HG03095 (cell line): ENCODE data around the gene TRIO.

Source experiments
- ATAC-seq: cut with Tn5 transposase; IDR thresholded peaks from one replicate; pipeline ENCODE4 v1.9.1; 2021; ENCODE audit warnings: moderate library complexity; ENCODE audit not compliant: unreplicated experiment

The TRIO gene

DNA sequence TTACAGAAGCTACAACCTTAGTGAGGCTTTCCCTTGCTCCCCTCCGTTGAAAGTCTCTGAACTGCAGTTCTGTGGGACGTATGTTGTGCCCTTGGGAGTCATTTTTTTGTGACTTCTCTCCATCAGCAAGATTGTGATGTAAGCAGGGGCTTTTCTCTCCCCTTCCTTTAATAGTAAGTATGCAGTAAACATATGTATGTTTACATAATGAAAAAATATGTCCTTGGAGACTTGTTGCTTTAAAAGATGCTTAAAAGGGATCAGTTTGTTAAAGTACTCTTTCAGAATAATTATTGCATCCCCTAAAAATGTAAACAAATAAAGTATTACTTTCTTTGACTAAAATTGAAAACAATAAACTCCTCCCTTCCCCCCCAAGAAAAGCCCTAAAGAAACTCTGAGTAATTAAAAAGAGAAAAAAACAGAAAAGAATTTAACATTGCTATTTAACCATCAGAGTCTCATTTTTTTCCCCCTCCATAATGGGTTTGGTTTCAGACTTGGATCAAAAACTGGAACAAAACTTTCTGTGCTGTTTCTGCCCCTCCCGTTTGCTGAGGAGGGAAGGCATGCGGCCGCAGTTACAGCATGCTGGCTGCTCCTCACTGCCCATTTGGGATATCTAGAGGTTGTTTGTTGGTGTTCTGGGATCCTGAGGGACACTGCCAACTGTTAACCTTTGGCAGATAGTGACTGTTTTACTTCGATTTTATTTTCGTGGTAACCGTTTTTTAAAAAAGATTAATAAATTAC lies 40.2 kb downstream of the TRIO start:
- no peak for ATAC-seq

DNA sequence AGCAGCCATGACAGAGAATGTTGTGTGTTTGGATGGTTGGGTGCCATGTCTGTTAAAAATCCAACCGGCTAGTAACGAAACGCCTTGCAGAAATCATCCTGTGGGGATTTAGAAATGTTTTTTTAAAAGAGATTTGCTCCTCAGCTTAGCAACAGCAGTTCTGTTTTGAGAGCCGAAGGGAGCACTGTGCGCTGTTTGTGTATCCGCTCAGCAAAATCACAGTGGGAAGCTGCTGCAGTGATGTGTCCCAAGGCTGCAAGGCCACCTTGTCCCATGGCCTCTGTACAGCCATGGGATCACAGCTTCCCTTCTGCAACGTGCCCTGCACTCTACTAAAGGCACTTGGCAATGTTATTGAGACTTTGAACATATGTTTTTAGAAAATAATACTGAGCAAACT lies 40.9 kb downstream of the TRIO start:
- ATAC-seq = no peak

DNA sequence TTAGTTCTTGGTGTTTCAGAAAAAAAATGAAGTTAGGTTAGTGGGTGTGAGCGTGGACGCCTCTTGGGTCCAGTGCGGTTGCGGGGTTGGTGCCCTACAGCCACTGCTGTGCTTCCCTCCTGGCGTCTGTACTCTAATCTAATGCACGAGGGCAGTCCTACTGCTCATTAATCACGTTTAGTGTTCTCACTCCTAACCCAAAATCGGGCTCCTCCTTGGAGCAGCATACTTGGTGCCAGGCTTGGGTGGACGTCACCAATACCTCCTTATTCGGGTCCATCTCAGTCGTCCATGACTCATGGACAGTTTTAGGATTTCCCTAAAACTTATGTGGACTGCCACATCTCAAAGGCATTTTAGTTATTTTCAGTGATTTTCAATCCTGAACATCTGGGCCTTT lies 41.6 kb downstream of the TRIO start:
- no peak for ATAC-seq

DNA sequence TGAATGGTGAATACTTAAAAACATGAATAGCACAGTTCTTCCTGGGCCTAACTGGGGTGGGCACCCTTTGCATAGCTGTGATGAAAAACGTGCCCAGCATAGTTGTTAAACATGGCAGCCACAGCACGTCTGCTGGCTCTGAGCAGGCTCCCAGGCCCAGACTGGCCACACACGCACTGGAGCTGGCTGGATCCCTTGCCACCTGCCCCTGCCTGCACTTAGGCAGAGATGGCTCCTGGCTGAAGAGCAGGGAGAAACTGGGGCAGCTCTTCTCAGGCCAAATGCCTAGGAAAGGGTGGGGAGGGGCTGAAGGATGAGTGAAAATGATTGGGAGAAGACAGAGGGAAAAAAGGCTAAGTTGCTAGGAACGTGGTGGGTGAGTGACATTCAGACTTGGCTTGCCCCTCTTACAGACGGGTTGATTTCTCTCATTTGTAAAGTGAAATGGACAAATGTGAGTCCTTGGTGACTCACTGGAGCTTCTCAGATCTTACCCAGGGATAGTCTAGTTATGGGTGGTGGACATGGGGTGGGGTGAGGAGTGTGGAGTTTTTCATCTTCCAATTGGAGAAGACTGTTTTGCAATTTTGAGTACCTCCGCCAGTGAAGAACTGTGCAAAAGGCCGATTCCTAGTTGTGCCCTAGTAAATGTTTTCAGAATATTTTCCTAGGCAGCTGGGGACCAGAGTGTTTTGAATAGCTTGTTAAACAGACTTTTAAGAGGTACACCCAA lies 42.4 kb downstream of the TRIO start:
- no peak for ATAC-seq

DNA sequence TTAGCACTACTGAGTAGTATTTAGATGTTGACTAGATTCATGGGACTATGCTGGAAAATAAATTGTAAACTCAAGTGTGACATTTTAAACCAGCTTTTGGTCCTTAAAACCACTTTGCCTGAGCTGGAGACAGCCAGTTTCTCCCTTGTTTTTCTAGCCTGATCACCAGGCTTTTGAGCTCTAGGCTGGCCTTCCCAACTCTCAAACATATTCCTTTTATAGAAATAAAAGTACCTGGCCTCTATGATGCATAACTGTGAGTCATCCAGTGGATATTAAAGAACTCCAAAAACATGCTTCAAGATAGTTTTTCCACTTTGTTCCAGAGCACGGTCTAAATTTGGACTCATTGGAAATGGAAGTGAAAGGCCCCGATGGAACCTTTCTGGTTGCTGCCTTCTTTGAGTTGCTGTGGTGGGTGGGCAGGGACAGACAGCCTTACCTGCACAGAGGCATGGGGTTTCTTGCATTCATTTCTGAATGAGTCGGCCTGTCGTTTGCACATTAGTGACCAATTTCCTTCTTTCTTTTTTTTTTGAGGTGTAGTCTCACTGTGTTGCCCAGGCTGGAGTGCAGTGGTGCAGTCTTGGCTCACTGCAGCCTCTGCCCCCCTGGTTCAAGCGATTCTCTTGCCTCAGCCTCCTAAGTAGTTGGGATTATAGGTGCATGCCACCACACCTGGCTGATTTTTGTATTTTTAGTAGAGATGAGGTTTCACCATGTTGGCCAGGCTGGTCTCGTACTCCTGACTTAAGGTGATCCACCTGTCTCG lies 43.1 kb downstream of the TRIO start:
- no peak for ATAC-seq

DNA sequence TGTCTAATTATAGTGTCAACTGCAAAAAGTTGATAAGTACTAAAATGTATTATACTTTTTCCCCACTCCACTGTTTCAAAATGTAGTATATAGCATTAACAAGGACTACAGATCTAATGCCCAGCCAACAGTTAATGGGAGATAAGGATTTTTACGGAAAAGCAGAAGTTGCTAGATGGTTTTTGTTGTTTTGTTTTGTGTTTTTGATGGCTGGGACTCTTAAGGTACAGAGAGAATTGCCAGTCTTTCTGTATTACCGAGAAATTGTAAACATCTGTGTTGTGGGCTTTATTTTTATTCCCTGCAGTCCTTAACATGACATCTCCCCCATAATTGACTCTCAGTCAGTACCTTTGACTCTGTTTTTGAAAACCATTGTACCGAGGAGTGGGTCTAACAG lies 44.0 kb downstream of the TRIO start:
- ATAC-seq = no peak

DNA sequence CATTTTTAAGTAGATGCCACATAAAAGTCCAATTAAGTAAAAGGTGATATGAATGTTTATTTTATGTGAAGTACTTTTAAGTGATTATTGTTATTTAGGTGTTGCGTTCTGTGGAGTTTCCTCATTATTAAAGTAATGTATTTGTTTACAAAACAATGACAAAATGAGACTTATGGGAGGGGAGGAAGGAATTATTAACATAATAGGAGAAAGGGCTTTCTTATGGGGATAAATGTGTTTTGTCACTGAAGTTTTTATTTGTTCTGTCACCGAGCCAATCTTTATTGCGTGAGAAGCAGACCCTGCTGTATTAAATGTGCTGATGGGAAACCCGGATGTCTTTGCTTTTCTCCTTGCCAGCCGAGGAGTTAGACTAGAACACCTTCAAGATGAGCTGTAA lies 44.5 kb downstream of the TRIO start:
- ATAC-seq = no peak

DNA sequence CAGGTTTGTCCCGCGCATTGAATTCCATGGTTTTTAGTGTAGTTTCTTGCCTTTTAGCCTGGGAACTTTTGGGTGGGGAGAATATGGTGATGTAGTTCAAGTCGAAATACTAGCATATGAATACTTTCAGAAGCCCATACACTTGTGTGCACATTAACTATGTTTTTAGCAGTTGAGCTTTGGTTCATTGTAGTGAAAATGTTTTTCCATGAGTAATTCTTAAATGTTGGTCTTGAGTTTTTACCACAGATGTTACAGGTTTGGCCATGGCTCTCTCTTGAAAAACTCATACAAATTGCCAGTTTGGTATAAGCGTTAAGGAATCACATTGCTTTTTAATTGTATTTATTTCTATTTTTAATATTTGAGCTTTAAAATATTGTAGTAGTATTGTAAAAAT lies 45.6 kb downstream of the TRIO start:
- no peak for ATAC-seq

DNA sequence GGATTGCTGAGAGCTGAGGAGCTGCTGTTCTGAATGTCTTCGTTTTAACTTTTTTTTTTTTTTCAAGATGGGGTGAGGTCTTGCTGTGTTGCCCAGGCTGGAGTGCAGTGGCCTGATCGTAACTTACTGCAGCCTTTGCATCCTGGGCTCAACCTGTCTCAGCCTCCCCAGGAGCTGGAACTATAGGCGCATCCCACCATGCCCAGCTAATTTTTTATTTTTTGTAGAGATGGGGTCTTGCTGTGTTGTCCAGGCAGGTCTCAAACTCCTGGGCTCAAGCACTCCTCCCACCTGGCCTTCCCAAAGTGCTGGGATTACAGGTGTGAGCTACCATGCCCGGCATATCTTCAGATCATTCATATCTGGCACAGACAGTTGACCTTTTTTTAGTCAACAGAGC lies 46.5 kb downstream of the TRIO start:
- no peak for ATAC-seq

DNA sequence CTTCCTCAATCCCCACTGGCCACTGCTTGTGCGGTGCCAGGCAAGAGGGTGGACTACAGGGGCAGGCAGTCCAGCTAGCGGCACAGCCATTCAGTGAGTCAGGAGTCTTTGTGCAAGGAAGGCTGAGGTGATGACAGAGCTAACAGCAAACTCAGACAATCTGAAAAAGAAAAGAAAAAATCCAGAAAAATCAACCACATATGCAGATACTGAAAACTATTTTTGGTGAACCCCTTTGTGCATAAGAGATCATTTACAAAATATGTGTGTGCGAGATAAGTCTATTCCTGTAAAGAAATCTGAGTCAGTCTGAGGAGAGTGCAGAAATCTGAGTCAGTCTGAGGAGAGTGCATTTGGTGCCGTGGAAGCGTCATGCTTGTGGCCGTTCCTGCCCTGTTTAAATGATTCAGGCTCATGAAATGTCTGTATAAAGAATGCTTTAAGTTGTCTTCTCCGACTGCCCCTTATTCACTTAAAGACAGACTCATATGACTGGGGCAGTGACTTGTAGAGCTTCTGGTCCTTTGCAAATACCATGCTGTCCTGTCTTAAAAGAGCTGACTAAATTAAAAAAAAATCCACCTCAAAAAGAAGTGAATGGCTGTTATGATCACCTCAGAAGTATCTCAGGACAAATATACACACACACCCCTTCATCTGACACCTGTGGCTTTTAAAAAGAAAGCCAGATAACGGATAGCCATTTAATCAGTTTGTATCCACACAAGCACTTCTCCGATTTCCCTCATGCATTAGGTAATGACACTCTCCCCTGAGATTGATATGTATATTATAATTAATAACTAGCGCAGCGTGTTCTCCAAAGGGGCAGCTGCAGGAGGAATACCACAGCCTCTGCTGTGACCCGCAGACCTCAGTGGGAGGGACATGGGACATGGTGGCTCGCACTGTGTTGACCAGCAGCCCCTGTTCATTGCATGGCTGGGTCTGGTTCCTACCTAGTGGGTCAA lies 47.3 kb downstream of the TRIO start:
- ATAC-seq = no peak

DNA sequence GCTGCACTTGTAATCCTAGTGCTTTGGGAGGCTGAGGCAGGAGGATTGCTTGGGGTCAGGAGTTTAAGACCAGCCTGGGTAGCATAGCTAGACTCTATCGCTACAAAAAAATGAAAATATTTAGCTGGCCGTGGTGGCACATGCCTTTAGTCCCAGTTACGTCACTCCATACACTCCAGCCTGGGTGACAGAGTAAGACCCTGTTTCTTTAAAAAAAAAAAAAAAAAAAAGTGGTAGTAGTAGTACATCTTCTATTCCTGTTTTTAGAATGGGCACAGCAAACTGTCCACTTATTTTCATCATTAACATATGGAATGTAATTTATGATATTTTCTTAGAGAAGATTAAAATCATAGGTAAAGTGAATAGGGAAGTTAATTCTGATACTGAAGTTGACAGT lies 48.2 kb downstream of the TRIO start:
- ATAC-seq = no peak

DNA sequence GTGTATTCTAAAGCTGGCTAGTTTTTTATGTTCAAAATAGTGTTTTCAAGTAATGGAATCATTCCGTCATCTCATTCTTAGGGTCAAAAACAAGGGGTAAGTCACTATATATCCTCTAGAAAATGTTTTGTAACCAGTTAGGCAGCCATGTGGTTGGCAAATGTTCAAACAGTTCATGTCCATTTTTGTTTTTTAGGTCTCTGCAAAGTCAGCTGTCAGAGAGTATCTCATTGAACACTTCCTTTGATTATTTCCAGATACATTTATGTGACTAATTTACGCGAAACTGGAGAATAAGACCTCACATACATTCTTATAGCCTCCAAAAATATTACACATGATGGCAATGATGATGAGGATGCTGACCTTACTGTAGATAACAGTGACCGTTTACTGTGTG lies 50.4 kb downstream of the TRIO start:
- no peak for ATAC-seq

DNA sequence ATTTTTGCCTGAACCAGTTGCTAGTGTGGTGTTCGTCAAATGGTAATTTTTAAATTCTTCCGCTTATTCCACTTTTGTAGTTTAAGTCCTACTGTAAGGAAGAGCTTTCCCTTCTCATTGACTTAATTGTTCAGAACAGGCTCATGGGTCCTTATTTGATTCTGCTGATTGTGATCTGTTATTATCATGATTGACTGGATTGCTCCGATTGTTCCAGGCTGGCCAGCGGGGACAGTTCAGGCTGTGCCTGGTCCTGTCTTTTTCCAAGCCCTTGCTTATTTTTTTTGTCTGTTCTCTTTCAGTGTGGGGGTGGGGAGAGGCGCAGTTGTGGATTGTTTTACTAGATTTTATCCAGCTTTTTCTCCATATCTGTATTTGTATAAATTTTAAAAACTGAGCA lies 52.4 kb downstream of the TRIO start:
- no peak for ATAC-seq

DNA sequence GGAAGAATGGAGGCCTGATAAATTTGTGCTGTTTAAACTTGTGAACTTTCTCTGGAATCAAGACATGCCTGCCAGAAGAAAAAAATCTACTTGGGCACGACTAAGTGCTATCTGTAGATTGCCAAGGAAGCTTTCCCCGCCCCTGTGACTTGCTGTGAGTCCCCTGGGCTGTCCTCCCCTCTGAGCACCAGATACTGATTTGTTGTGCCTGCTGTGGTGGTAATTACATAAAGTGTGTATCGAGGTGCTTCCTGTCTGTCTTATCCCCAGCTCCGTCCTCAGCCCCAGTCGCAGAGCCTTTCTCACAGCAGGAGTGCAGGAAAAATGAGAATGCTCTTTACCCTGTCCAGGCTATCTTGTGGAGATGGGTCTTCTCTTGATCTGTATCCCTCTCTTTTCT lies 53.9 kb downstream of the TRIO start:
- ATAC-seq = no peak

DNA sequence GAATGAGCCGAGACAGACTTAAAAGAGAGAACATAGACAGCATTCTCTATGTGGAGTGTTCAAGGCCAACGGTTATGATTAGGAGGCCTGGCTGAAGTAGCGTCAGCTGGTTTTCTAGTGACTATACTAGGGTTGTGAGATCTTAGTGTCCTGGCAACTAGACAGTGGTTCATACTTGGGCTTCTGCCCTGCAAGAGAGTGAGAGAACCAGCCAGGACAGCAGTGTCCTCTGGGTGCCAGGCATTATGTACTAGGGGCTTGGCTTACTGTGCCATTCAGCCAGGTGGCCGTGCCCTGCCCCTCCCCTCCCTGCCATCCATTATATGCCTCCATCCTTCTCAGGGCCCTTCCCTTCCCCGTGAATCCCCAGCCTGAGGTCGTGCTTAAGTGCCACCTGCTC lies 56.8 kb downstream of the TRIO start:
- no peak for ATAC-seq

DNA sequence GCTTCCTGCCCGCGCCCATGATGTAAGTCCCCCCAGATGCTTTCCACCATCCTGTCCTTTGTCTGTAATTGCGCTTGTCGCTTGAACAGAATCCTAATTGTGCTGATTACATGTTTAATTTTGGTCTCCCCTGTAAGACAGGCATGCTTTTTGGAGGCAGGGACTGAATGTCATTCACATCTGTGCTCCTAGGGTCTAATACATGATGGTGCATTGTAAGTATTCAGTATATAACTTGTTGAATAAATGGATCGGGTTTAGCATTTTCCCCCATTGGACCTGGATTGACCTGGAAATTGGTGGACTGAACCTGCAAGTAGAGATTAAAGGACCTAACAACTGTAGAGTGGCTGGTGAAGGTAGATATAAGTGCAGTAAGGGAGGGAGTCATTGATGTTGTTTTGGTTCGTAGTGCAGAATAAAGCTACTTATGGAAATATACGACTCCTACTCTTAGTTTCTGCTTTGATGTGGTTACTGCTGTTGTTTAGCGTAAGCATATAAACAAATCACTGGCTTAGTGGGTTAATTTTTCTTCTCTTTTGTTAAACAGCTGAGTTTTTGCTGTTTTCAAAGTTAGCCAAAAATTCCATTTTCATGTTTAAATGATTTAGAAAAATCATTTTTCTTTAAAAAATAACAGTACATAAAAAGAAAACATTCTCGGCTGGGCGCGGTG lies 57.3 kb downstream of the TRIO start:
- ATAC-seq = no peak

DNA sequence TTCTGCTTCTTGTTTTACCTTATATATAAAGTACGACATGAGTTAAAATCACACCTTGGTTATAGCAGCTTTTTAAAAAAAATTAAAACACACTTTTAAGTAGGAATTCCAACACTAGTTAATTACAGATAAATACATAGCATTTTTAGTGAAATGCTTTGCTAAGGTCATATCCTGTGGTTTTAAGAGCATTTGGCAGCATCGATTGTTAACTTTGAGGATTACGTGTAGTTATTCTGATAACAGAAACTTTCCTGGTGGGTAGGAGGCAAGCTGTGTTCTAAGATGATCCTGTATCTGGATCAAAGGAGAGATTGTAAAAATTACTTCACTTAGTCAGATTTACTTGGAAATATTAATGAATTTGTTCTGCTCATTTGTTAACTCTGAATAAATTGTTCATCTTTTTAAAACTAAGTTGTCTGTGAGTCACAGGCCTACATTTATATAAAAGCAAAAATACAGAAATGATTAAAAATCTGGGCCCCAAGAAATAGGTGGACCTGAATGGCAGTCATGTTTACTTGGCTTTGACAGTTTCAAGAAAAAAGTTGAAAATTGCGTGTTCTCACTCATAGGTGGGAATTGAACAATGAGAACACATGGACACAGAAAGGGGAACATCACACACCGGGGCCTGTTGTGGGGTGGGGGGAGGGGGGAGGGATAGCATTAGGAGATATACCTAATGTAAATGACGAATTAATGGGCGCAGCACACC lies 58.3 kb downstream of the TRIO start:
- ATAC-seq = no peak

DNA sequence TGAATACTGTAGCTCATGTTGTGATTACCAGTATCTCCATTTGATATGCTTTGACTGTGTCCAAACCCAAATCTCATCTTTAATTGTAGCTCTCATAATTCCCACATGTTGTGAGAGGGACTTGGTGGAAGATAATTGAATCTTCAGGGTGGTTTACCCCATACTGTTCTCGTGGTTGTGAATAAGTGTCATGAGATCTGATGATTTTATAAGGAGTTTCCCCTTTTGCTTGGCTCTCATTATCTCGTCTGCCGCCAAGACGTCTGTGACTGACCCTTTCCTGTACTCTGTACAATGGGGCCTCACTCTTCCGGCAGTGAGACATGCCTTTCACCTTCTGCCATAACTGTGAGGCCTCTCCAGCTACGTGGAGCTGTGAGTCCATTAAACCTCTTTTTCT lies 59.3 kb downstream of the TRIO start:
- ATAC-seq = no peak

DNA sequence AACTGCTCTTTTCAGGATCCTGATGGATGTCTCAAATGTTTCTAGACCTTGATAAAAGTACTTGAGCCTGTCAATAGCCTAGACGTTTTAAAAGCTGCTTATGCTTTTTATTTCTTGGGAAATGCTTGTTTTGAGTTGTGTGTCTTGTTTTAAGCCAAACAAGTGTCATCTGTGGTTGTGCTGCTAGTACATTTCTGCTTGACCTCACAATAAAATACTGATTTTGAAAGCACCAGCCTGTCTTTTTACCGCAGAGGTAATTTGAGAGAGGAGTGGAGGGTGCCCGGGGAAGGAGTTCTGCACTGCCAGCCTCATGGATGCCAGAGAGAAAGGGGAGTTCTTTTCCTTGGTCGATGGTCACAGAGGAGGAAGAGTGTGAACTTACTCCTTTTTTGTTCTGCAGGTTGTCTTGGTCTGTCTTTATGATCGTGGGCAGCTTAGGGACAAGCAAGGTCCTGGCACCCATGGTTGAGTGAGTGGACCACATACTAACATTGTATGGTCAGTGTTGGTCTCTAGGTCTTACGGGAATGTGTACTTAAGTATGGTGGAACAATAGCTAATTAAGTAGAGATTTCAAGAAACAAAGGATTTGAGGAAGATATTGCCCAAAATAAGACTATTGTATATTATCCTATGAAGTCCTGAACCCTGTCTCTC lies 61.0 kb downstream of the TRIO start:
- no peak for ATAC-seq
